ENCODE results near the gene UBE3C.
"Not testable (repeated sequence)": the region's sequence is repeated elsewhere in the genome, so short reads cannot be mapped to it uniquely, and the experiment has no call there.

UBE3C gene

GRCh38 chr7:157132796-157133195 is 5.9 kb upstream of the UBE3C start:
- no peak for DNase-seq

- DNase-seq: no peak
Measured at GRCh38 chr7:157133304-157133703, 5.4 kb upstream of the UBE3C start.

DNA sequence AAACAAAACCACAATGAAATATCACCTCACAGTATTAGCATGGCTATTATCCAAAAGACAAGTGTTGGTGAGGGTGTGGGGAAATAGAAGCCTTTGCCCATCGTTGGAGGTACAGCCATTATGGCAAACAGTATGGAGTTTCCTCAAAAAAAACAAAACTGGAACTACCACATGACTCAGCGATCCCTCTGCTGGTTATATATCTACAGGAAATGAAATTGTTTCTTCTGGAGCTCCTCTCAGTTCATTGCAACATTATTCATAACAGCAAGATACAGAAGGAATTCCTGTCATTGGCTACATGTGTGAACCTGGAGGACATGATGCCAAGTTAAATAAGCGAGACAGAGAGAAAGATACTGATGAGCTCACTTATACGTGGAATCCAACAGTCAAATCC is 2.4 kb upstream of the UBE3C start:
- no peak for DNase-seq

GRCh38 chr7:157138101-157138423 is 664 bp upstream of the UBE3C start:
- DNase-seq: no peak

DNA sequence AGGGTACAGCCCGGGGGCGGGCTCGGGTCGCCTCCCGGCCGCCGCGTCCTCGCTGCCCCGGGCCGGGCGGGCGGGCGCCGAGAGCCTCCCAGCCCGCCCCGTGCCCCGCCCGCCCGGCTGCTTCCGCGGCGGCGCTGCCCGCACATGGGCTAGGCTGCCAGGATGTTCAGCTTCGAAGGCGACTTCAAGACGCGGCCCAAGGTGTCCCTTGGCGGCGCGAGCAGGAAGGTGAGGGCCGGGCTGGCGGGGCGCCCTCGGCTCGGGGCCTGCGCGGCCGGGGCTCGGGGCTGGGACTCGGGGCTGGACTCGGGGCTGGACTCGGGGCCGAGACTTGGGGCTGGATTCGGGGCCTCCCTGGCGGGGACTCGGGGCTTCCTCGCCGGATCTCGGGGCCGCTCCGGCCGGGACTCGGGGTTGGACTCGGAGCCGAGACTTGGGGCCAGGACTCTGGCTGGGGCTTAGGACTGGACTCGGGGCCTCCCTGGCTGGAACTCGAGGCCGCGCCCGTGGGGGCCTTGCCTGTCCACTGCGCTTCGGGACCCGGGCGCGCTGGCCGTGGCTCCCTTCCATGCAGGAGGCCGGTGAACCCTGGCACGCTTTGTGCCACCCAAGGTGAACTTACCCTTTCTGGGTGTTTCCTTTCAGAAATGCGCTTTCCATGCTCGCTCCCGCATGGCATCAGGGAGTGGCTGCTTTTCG is 534 bp downstream of the UBE3C start:
- peak; percentile 63 for DNase-seq

GRCh38 chr7:157139810-157140510 is 1.2 kb downstream of the UBE3C start:
- DNase-seq: no peak

GRCh38 chr7:157140511-157140905 is 1.8 kb downstream of the UBE3C start:
- DNase-seq: no peak

DNA sequence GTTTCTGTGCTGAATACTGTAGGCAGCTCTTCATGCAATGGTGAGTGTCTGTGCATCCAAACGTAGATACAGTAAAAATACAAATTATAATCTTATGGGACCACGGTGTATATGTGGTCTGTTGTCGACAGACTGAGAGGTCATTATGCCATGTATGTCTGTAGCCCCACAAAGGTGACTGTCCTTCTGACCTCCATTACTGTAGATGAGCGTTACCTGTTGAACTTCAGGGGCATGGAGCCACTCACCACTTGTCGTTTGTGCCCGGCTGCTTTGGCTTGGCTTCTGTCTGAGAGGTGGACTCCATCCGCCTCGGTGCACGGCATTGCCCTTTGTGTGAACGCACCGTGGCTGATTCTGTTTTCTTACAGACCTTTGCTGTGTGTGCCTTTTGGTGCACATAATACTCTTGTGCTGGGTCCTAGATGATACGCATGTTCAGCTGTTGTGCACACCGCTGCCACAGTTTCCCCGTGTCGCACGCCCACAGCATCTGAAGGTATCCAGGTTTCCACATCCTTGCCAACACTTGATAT is 2.9 kb downstream of the UBE3C start:
- no peak for DNase-seq

DNA sequence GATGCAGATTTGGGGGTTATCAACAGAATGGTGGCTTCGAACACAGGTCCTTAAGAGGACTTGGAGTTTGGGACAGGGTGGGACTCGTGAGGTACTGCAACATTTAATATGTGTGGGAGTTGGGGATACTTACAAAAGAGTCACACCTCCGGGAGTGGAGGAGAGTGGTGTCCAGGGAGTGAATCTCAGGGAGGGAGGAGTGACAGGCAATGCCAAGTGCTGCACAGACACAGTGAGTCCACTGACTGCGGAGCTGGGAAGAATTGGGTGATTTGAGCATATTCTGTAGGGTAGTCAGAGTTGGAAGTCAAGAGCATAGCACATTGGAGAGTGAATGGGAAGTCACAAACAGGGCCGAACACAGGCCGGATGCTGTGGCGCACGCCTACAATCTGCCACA is 5.1 kb downstream of the UBE3C start:
- no peak for DNase-seq

DNA sequence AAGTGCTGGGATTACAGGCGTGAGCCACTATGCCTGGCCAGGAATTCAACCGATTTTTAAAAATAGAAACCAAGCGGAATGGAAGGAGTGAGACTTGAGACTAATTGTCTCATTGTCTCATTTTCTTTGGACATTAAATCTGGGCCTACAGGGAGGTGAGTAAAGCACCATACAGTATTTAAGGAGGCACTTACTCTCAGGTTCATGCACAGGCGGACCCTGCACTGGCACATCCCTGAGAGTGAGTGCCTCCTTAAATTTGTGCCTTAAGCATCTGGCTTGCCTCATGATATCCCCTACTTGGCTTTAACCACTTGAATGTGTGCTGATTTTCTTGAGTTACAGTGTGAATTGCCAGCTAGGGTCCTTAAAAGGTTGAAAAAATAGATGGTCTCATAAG is 10.6 kb downstream of the UBE3C start:
- no peak for DNase-seq

- DNase-seq: no peak
Measured at GRCh38 chr7:157150882-157151281, 12.2 kb downstream of the UBE3C start.

DNA sequence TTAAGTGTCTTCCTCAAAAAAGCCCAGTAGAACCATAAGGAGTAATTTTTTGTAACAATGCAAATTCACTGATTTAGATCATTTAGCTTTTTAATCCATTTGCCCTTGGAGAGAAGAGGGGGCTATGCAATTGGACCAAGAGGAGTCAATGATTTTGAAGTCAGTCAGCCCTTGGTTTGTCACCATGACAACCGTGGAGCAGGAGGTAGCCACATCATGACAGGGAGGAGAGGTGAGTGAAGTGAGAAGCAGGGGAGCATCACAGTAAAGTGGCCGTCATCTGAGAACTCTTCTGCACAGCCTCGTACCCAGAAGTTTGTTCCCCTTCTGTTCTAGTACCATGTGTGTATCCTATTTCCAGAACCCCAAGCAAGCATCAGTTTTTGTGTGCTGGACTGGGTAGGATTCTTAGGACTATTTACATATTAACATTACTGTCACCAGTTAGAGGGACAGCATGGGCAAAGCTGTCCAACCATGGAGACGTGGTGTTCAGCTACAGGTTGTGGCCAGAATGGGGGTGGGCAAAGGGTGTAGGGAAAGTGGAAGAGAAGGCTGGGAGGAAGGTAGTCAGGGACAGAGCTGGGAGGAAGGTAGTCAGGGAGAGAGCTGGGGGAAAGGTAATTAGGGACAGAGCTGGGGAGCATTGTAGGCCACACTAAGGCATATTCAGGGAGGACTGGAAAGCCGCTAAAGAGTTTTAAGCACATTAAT is 13.1 kb downstream of the UBE3C start:
- no peak for DNase-seq

DNA sequence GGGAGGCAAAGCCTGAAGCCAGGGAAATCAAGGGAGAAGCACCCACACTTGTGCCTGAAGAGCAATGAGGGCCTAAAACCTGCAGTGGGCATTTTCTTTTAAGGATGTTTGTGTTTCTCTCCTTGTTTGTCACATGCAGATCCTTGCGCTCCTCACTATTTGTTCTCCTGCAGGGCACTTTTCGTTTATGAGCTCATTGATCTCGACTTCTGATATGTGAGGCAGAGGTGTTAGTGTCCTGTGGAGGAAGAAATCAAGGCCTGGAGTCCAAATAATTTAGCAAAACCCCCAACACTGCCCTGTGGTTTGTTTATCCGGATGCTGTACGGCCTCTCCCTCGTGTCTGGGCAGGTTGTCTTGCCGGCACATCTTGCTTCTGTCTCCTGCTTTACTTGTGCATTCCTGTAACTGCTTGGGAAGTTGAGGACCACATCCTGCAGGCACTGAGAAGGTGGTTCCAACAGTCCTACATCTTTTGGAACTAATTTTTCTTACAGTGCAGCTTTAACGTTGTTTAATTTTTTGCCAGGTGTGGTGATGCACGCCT is 13.7 kb downstream of the UBE3C start:
- no peak for DNase-seq

GRCh38 chr7:157153260-157153659 is 14.5 kb downstream of the UBE3C start:
- no peak for DNase-seq

DNA sequence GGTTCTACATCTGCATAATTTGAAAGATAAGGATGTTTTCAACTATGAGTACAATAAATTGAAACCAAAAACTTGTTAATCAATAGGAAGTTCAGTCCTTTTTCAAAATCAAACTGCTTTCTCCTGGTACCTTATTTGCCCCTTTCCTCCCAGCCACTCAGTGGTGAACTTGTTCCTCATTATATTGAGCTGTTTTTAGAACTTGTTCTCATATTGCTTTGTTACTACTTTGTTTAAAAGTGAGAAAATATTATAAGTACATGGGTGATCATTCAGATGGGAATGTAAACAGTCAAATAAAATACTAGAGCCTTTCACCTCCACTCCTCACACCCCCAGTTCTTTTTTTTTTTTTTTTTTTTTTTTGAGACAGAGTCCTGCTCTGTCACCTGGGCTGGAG is 17.2 kb downstream of the UBE3C start:
- DNase-seq: no peak

- no peak for DNase-seq
Measured at GRCh38 chr7:157158400-157158799, 19.7 kb downstream of the UBE3C start.

GRCh38 chr7:157159537-157159936 is 20.8 kb downstream of the UBE3C start:
- not testable (repeated sequence) for DNase-seq

- DNase-seq: no peak
Measured at GRCh38 chr7:157160433-157160832, 21.7 kb downstream of the UBE3C start.

- DNase-seq: no peak
Measured at GRCh38 chr7:157165987-157166386, 27.3 kb downstream of the UBE3C start.

GRCh38 chr7:157168571-157168970 is 29.8 kb downstream of the UBE3C start:
- no peak for DNase-seq

- DNase-seq: no peak
Measured at GRCh38 chr7:157176771-157177170, 38.0 kb downstream of the UBE3C start.

DNA sequence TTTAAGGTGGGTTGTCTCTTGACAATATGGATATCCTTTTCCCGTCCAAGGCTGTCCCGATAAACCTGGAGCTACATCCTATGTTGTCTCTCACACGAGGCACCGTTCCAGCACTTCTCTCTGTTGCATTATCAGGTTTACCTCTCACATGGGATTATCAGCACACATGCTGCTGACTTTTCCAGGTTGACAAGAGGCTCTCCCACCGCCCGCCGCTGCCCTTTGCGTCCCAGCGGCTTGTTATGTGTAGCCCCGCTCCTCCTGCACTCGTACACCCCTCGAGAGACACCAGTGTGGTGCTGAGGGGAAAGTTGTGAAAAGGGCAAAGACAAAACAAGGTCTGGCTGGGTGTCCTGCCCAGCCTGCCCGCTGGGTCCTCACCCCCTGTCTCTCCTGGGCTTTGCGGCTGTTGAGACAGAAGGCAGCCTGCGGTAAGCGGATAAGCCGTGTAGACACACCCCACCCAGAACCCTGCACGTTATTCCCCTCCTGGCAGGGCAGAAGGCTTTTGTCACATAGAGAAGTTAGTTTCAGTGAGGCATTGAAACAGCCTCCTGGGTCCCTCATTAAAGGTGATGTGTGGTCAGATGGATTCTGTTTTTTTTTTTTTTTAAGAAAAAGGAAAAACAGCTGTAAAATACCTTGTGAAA is 38.7 kb downstream of the UBE3C start:
- no peak for DNase-seq

- DNase-seq: no peak
Measured at GRCh38 chr7:157177983-157178381, 39.3 kb downstream of the UBE3C start.

Data from NK-92 treated with Interleukin-12 subunit alpha and Interleukin-12 subunit beta, amount 100 ng/mL, for 24 hours (cell line).